Activated CD4-positive, alpha-beta T cell treated with anti-CD3 and anti-CD28 coated beads, Interleukin-2, Interleukin-4, amounts not matched to agents 100 ng/mL and 50 ng/mL, durations not matched to agents 16 hours and 8 hours (primary cell): ENCODE results near the gene SOSTDC1.

Source experiments
- DNase-seq: peaks from one replicate; pipeline ENCODE4 v3.0.0-alpha.2; 2020; ENCODE audit warnings: low spot score

SOSTDC1 gene

GRCh38 chr7:16419859-16420258 is 45.7 kb downstream of the SOSTDC1 start:
- no peak for DNase-seq

DNA sequence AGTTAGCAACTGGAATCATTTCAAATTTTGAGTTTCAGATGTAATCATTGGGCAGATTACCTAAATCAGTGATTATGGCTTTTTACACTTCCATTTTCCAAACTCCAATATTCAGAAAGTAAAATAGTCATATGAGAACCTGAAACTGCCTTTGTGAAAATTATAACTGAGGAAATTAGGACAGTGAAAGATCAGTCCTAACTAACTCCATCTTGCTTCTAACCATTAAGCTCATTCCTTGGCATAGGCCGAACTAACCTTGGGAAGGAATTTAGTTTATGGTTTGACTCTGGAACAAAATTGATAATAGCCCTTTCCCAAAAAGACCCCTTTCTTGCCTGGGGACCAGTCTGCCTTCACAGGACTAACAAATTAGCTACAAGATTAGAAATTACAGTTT is 46.4 kb downstream of the SOSTDC1 start:
- no peak for DNase-seq

- no peak for DNase-seq
Measured at GRCh38 chr7:16417906-16418305, 47.6 kb downstream of the SOSTDC1 start.

DNA sequence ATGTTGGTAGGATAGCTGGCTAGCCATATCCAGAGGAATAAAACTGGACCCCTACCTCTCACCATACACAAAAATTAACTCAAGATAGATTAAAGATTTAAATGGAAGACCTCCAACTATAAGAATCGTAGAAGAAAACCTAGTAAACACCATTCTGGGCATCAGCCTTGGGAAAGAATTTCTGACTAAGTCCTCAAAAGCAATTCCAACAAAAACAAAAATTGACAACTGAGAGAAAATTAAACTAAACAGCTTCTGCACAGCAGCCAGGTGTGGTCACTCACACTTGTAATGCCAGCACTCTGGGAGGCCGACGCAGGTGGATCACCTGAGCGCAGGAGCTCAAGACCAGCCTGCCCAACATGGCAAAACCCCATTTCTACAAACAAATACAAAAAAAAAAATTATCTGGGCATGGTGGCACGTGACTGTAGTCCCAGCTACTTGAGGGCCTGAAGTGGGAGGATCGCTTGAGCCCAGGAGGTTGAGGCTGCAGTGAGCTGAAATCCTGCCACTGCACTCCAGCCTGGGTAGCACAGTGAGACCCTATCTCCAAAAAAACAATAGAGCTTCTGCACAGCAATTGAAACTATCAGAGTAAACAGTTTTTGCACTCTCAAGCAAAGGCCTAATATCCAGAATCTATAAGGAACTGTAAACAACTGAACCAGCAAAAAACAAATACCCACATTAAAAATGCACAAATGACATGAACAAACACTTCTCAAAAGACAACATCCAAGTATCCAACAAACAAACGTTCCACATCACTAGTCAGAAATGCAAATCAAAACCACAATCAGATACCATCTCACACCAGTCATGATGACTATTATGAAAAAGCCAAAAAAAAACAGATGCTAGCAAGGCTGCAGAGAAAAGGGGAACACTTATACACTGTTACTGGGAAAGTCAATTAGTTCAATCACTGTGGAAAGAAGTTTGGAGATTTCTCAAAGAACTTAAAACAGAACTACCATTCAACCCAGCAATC is 49.0 kb downstream of the SOSTDC1 start:
- no peak for DNase-seq

GRCh38 chr7:16412274-16413254 is 53.0 kb downstream of the SOSTDC1 start:
- DNase-seq = no peak
